Body of pancreas (tissue), 4 donors: ENCODE measurements around the gene TTC4.

Source experiments
- POLR2A ChIP-seq, 3 donors: fragments of 450-650 bp; IDR thresholded peaks; one replicate each; pipeline ENCODE4 v1.6.1; 2016; ENCODE audit warnings: antibody characterized with exemption in 3 of 3, mild to moderate bottlenecking in 2 of 3
- TF ChIP-seq, protein P1 (sequence below), 7 experiments: fragments of 450-650 bp in 4 of 7; fragments of 200-600 bp in 3 of 7; sonication (generic) in 3 of 7; IDR thresholded peaks; one replicate each; pipeline ENCODE4 v1.5.1; 2016 to 2019; ENCODE audit warnings: antibody characterized with exemption in 7 of 7

GRCh38 chr1:54710841-54711240 lies 4.8 kb upstream of the TTC4 start:
- TF ChIP-seq, protein P1, sequence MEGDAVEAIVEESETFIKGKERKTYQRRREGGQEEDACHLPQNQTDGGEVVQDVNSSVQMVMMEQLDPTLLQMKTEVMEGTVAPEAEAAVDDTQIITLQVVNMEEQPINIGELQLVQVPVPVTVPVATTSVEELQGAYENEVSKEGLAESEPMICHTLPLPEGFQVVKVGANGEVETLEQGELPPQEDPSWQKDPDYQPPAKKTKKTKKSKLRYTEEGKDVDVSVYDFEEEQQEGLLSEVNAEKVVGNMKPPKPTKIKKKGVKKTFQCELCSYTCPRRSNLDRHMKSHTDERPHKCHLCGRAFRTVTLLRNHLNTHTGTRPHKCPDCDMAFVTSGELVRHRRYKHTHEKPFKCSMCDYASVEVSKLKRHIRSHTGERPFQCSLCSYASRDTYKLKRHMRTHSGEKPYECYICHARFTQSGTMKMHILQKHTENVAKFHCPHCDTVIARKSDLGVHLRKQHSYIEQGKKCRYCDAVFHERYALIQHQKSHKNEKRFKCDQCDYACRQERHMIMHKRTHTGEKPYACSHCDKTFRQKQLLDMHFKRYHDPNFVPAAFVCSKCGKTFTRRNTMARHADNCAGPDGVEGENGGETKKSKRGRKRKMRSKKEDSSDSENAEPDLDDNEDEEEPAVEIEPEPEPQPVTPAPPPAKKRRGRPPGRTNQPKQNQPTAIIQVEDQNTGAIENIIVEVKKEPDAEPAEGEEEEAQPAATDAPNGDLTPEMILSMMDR (IDR thresholded peaks at IDR 0.05): no peak
- no peak for TF ChIP-seq POLR2A (IDR thresholded peaks at IDR 0.05)
